CMK (cell line): ENCODE results near the gene WDFY3.
"Not testable (repeated sequence)": the region's sequence is repeated elsewhere in the genome, so short reads cannot be mapped to it uniquely, and the experiment has no call there.

ENCODE experiments used
- DNase-seq: peaks from one replicate; pipeline ENCODE4 v3.0.0-alpha.2; 2010; ENCODE audit warnings: low read depth

The WDFY3 gene

DNA sequence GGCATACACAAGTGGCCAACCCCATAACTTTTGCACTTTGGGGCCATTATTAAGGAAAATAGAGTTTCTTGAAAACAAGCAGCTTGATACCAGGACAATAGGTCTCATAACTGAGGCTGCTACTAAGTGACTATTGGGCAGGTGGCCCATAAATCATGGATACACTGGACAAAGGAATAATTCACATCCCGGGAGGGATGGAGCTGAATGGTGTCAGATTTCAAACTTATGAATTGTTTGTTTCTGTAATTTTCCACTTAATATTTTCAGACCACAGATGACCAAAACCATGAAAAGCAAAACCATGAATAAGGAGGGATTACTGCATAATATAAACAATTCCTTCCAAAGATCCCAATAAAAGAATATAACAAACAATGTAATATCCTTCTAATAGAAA, 114.4 kb downstream of the WDFY3 start:
- no peak for DNase-seq

DNA sequence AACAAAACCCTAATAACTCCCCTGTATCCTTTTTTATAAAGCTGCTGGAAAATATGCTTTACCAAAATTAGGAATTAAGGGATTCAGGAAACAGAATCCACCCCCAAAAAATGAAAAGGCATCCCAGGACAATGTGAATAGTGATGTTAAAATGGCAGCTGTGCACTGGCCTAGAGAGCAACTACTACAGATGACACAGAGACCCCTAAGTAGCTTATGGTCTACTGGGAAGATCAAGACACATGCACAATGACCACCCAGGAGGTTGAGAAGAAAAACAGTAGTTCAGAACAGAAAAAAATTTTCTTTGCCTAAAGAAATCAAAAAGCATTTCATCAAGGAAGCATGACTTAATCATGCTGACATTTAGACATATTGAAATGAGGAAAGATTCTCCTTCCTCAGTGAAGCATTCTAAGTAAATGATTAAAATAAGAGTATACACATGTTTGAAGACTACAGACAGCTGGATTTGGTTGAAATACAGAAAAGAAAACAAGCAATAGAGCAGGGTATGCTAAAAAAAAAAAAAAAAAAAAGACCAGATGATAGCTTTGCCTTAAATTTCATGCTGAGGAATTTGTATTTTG, 117.3 kb downstream of the WDFY3 start:
- DNase-seq, result no peak

DNA sequence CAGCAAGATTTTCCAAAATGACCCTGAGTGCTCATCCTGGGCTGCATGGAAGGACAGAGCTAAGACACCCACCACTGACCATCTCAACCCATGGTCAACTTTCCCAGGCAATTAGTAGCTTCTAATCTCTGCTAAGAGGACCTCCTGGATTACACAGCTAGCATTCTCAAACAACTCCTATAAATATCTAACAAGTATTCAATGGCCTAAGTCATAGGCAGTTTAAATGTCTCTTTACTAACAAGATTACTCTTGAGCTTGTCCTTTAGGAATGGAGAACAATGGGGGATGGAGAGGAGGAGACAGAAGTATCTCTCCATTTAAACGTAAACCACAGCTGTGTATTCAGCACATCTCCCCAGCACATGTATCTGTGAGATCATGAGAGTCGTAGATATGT, 118.1 kb downstream of the WDFY3 start:
- DNase-seq, result no peak

DNA sequence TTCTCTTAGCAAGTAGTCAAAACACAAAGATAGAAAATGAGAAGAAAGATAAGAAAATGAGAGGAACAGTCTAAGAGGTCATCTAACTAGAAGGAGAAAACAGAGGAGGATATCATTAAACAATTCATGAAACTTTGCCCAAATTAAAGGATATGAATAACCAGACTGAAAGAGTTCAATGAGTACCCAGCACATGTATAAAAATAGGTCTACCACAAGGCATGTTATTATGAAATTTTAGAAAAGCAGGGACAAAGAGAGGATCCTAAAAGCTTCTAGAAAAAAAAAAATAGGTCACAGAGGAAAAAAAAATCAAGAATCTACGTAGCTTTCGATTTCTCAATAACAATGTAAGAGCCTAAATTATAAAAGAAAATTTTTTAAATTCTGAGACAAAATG, 118.5 kb downstream of the WDFY3 start:
- no peak for DNase-seq

DNA sequence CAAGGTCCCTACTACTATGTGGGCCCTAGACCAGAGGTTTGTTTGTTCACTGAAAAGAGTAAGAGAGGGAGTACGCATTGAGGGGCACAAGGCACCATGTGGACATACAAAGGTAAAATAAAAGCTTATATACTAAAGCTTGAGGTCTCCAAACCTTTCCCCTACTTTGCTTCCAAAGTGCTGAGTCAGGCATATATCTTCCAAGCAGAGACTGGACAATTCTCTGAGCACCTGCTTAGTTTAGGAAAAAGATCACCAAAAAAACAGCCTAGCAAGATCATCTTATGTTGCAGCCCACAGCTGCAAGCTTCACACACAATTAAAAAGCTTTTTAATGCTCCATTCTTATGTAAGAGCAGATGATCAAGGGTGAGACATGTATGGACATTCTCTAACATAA, 119.5 kb downstream of the WDFY3 start:
- no peak for DNase-seq

DNA sequence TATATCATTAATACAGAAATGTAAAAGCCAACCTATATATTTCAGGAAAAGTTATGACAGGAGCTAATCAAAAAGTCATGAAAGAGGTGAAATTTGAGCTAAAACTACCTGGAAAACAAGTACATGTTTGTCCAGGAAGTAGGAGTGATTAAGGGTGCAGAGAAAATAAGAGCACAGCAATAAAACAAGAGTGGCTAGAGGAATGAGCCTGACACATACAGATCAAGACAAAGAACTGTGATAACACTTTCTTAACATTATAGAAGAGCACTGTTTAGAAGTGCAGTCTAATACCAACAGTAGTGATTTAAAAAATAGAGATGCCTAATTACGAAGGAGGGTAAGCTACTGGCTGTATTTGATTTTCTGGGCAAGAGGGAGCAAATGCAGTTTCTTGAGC, 125.1 kb downstream of the WDFY3 start:
- no peak for DNase-seq

DNA sequence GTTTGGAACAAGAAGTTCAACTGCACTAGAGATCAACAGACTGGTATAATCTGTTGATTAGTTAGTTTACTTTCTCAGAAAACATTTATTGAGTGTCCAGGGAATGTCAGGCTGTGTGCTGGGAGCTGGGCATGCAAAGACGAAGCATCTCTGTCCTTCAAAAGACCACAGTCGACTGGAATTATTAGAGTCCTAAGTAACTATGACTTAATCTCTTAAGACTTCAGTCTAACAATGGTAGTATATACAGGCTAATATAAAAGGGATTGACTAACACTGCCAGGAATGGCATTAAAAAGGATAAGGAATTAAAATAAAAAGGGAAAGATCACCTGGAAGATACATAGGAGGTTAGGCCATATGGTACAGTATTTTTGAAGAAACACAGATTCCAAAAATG, 128.7 kb downstream of the WDFY3 start:
- no peak for DNase-seq

DNA sequence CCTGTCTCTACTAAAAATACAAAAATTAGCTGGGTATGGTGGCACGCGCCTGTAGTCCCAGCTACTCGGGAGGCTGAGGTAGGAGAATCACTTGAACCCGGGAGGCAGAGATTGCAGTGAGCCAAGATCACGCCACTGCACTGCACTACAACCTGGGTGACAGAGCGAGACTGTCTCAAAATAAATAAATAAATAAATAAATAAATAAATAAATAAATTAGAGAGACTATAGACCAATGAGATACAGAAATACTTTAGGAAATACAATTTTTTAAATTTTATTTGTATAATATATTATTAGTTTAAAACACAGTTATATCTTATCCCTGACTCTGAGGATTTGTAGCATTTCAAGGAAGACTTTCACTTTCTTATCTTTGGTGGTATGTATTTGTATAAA, 136.9 kb downstream of the WDFY3 start:
- not testable (repeated sequence) for DNase-seq

DNA sequence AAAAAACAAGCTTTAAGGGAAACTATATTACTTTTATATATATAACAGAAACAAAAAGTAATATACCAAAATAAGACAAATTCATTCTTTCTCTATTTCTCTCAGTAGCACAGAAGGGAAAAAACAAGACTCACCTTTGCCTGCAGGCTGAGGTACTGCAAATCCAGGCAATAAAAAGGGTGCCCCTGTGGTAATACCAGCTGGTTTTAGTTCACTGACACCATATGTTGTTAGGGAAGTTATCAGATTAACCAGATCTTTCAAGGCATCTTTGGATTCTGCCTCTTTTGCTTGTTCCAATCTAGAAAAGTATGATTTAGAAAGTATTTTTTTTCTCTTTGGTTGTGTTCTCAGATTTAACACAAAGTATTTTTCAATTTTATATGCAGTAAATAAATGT, 139.8 kb downstream of the WDFY3 start:
- DNase-seq, result no peak

DNA sequence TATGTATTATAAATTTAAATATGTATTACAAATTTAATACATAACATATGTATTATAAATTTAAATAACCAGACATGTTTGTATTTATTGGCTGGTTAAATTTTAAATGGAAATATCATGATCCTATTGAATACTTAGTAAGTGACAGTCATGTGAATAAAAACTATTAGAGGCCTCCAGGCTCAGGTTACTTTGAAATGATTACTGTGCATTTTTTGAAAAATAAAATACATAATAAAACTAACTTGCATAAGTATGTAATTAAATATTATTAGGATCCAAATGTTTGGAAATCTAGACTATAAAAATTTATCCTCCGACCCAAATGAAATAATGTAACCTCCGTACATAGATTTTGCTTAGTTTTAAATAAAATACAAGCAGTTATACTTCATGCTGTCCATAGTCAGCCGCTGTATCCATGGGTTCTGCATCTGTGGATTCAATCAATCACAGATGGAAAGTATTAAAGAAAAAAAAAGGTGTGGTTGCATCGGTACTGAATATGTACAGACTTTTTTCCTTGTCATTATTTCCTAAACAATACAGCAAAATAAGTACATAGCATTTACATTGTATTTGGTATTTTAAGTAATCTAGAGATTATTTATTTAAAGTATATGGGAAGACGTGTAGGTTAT, 140.7 kb downstream of the WDFY3 start:
- DNase-seq, result no peak

DNA sequence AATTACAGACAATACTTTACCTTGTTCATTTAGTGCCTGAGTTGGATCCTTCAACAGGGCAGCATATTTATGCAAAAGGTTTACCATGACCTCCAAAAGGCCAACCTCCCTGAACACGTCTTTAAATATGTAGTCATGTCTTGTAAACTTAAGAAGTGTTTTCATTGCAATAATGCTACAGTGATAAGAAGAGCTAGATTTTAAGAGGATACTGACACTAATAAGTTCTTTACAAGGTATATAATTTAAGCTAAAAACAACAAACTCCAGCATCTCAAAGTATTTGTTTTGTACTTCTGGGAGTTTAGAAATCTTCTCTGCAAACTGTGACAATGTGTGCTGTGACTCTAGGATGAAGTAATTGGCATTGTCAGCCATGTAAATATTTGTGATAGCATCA, 145.4 kb downstream of the WDFY3 start:
- no peak for DNase-seq

DNA sequence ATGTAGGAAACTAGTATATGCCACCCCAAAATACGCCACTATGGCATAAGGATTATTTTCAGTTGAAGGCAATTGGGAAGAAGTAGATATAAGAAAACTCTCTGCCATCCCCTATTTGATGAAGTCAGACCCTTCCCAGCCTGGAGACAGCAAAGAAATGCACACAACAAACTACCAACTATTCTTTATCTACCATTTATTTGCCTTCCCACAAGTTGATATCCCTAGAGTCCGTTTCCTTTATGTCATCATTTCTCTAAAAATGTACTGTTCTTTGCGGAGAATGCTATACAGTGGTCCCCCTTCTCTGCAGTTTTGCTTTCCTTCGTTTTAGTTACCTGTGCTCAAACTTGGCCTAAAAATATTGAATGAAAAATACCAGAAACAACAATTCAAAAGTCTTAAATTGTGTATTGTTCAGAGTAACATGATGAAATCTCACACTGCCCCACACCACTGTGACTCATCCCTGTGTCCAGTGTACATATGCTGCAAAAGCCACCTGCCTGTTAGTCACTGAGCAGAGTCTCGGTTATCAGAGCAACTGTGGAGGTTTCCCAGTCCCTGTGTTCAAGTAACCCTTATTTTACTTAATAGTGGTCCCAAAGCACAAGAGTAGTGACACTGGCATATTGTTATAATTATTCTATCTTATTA, 152.3 kb downstream of the WDFY3 start:
- no peak for DNase-seq

DNA sequence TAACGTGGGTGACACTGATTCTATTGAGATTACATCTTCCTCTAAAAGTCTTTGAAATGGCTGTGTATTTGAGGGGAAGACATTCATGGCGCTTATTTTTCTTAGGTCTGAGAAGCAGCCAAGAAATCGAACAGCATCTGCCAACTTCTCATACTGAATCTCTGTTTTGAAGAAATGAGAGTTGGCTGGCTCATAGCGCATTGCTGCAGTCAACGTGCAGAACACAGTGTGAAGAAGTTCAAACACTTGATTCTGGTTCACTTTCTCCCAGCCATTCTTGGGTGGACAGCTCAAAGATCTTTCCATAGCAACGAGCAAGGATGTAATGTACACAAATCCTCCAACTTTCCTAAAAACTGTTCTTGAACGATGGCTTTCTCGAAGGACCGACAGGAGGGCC, 156.5 kb downstream of the WDFY3 start:
- DNase-seq, result no peak

DNA sequence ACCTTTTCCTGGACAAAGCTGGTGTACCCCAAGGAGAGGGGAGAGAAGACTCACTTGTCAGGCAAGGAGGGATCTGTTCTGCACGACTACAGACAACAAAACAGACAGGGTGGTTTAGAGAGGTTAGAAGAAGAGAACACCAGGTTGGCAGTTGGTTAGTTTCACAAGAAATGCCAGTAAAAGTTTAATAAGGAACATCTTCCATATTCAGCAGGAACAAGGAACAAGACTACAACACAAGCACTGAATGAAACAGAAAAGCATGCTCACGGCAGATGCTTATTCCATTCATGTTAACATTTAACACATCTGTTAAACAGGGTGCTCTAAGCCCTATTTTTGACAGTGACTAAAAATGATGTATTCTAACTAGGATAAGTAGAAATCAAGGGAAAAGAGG, 158.2 kb downstream of the WDFY3 start:
- DNase-seq, result no peak

DNA sequence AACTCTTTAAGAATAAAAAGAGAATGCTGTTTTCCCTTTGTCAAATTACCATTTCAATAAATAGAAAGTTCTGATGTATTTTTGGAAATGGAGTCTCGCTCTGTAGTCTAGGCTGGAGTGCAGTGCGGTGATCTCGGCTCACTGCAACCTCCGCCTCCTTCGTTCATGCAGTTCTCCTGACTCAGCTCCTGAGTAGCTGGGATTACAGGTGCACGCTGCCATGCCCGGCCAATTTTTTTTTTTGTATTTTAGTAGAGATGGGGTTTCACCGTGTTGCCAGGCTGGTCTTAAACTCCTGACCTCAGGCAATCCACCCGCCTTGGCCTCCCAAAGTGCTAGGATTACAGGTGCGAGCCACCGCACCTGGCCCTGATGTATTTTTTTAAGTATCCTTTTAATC, 159.9 kb downstream of the WDFY3 start:
- DNase-seq, result not testable (repeated sequence)

DNA sequence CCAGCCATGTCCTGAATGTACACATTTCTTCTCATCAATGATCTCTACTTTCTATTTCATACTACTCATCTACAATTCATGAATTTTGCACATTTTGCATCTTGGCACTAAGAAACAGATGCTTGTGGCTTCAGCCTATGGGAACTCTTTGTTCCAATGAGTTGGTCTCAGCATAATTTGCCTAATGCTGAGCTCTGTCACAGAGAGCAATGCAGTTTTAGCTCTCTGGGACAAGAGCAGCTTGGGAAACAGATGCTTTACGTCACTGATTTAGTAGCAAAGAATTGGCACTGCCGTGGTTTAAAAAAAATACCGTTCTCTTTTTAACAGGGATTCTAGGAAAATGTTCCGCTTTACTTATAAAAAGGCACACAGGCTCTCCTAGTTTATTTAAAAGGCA, 162.4 kb downstream of the WDFY3 start:
- no peak for DNase-seq

DNA sequence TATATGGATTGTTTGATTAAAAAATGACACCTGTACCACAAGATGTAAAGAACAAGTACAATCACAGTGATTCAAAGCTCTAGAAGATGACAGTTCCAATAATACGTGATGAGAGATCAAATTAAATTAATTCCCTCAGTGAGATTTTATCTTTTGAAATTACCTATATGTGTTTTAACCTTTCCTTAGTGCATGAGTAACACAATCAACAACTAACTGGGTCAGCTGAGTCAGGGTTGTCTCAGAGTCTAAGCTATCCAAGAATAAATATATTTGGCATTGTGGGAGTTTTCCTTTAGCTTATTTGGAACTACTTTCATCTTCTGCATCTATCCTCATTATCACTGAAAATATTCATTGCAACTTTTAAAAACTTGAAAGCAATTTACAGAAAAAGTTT, 162.8 kb downstream of the WDFY3 start:
- DNase-seq, result no peak

DNA sequence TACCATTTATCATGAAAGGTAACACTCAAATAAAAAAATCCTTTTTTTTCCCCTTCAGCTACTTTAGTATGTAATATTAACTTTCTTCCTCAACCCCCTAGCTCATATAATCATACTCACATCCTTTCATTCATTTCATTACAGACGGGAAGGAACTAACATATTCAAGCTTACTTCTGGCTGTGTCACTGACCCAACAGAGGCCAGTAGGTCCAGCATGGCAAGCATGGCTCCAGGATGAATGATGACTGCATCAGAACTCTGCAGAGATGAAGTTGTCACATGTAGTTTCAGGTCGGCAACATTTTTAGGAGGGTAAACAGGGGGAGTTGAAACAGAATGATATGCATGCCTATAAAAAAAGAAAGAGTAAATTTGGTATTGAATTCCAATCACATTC, 163.4 kb downstream of the WDFY3 start:
- no peak for DNase-seq

DNA sequence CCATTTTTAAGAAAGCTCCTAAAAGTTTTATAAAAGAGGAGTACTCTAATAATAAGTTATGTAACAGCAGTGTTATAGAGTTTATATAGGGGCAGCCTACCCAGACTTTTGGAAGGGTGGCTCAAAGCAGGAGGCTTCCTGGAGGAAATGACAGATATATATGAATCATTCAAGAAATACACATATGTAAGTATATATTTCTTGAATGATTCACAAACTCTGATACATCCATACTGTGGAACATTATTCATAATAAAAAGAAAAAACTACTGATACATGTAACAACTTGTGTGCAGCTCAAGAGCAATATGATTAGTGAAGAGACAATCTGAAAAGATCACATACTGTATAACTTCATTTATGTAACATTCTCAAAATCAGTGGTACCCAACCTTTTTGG, 166.2 kb downstream of the WDFY3 start:
- DNase-seq, result no peak

DNA sequence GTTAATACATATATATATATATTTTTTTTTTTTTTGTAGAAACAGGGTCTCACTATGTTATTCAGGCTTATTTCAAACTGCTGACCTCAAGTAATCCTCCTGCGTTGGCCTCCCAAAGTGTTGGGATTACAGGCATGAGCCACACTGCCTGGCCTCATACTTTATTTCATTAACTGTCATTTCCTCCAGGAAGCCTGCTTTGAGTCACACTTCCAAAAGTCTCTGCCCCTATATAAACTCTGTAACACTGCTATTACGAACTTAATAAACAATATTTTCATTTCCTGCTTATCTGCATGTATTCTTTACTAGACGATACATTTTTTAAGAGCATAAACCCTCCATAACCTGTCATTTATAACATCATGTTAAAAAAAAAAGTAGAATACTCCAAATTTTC, 167.2 kb downstream of the WDFY3 start:
- DNase-seq, result no peak

DNA sequence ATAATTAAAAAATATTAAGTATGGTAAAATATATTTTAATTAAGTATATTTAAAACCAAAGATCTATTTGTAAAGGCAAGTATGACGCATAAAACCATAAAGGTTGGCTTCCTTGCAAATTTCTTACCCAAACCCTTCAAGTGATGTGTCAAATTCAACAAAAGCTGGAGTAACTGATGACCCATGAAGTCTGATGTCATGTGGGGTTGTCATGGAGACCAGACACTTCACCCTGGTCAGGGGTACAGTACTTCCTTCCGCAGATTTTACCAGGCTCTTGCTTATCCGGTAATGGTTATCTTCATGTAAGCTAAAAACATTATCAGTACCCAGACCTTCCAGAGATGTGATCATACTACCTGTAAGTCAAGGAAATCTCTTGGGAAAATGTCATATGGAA, 170.1 kb downstream of the WDFY3 start:
- peak; percentile 9 for DNase-seq

DNA sequence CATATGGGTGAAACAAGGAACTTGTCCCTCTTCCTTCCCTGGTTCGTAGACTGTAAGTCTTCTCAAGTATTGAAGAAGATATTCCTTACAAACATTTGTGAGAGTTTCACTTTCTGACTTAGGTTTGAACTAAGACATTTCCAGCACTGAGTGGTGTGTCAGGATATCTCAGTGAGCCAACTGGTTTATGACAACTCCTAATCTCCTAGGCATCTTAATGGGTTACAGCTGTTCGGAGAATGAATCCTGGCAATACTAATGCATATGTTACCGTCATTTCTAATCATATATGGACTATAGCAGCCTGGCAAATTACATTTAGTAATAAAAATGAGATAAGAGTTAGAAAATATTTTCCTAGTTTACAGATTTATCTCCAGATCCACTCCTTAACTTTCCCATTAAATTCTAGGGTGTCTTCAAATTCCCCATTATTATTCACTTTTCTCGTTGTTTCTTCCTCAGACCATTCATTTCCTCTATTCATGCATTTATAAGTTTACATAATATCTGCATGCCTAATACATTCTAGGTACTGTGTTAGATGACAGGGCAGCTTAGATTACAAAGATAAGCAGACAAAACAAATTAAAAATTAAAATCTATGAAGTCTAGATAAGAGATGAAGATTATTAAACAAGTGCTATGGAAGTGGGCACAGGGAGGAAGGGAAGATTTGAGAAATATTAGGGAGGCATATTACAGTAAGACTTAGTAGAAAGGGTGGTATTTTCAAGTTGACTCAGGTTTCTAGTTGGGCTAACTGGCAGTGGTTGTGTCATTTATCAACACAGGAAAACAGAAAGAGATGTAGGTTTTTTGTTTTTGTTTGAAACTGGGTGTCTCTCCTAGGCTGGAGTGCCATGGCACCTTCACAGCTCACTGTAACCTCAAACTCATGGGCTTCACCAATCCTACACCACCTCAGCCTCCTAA, 173.9 kb downstream of the WDFY3 start:
- DNase-seq, result no peak
